HUES6 (cell line): ENCODE data around the gene NCKAP5.

Experiments
- H3K27ac ChIP-seq: 2 replicates; pipeline ENCODE4 v1.7.0; 2013; ENCODE audit warnings: low read depth, mild to moderate bottlenecking, low read length, inconsistent platforms
- H3K27me3 ChIP-seq: 2 replicates; pipeline ENCODE4 v1.6.1; 2013; ENCODE audit warnings: low read length; ENCODE audit not compliant: control insufficient read depth, insufficient read depth
- H3K36me3 ChIP-seq: 2 replicates; pipeline ENCODE4 v1.6.1; 2013; ENCODE audit warnings: low read length; ENCODE audit not compliant: control insufficient read depth, insufficient read depth
- H3K4me1 ChIP-seq: 2 replicates; pipeline ENCODE4 v1.6.1; 2013; ENCODE audit warnings: low read length; ENCODE audit not compliant: control insufficient read depth, insufficient read depth
- H3K4me3 ChIP-seq: 2 replicates; pipeline ENCODE4 v1.5.1; 2013; ENCODE audit warnings: low read depth, low read length
- H3K9ac ChIP-seq: one replicate; pipeline ENCODE4 v1.6.1; 2013; ENCODE audit warnings: mild to moderate bottlenecking, low read length
- H3K9me3 ChIP-seq: 2 replicates; pipeline ENCODE4 v1.6.1; 2013; ENCODE audit warnings: low read depth, low read length; ENCODE audit not compliant: control insufficient read depth, insufficient read depth

NCKAP5 gene

GRCh38 chr2:133054297-133054696, 514.0 kb downstream of the NCKAP5 start:
- H3K27ac ChIP-seq = no peak overlapping the region
- no peaks in the 10 kb centered on the region for H3K4me1 ChIP-seq
- H3K9ac ChIP-seq = no peak overlapping the region
- H3K9me3 ChIP-seq = no peaks in the 10 kb centered on the region
- no peak overlapping the region for H3K4me3 ChIP-seq
- no peaks in the 10 kb centered on the region for H3K27me3 ChIP-seq
- no peaks in the 10 kb centered on the region for H3K36me3 ChIP-seq

DNA sequence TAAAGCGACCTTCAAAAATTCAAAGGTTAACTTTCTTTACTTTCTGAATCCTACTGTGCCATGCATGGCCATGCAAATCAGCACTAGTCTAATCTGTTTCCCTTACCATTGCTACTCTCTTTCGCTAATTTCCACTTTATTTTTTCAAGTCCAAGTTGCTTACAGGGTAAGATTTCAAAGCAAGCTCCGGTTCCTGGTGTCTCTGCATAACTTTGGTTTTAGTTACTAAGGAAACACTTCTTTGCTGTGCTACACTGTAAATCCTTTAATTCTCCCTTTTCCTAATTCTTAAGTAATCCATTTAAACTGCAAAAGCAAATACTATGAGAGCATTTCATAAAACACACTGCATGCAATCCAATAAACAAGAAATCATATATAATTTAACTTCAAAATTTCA, 514.7 kb downstream of the NCKAP5 start:
- H3K9me3 ChIP-seq = no peaks in the 10 kb centered on the region
- H3K4me3 ChIP-seq = no peak overlapping the region
- no peaks in the 10 kb centered on the region for H3K27me3 ChIP-seq
- no peak overlapping the region for H3K9ac ChIP-seq
- H3K27ac ChIP-seq = no peak overlapping the region
- no peaks in the 10 kb centered on the region for H3K36me3 ChIP-seq
- H3K4me1 ChIP-seq = no peaks in the 10 kb centered on the region

- H3K27ac ChIP-seq = no peak overlapping the region
- H3K27me3 ChIP-seq = no peaks in the 10 kb centered on the region
- no peaks in the 10 kb centered on the region for H3K36me3 ChIP-seq
- H3K4me1 ChIP-seq = no peaks in the 10 kb centered on the region
- H3K9ac ChIP-seq = no peak overlapping the region
- no peak overlapping the region for H3K4me3 ChIP-seq
- no peaks in the 10 kb centered on the region for H3K9me3 ChIP-seq
These were observed 522.5 kb downstream of the NCKAP5 start for GRCh38 chr2:133045787-133046186.

GRCh38 chr2:133044556-133044955, 523.7 kb downstream of the NCKAP5 start:
- Histone ChIP-seq H3K9me3 (no peaks in the 10 kb centered on the region), H3K27me3 (no peaks in the 10 kb centered on the region), H3K36me3 (no peaks in the 10 kb centered on the region), H3K4me1 (no peaks in the 10 kb centered on the region), H3K27ac (no peak overlapping the region), H3K4me3 (no peak overlapping the region), H3K9ac (no peak overlapping the region)

DNA sequence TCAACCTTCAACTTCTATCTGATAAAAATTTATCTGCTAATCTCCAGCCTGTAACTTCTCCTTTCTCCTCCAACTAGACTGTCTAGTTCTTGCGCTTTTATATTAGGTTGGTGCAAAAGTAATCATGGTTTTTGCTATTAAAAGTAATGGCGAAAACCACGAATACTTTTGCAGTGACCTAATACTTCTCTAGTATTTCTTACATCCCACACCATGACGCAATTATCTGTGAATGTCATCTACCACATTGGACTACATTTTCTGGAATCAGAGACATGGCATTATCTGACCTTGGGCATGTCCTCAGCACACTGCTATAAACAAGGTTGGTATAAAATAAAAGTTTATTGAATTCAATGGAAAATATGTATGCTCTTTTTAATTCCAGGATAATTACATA, 528.1 kb downstream of the NCKAP5 start:
- no peaks in the 10 kb centered on the region for H3K4me1 ChIP-seq
- H3K27ac ChIP-seq = no peak overlapping the region
- H3K9me3 ChIP-seq = 0 out of 2 replicates have a peak, but pooled peaks cover 3% of the 10 kb centered on the region
- no peaks in the 10 kb centered on the region for H3K27me3 ChIP-seq
- H3K36me3 ChIP-seq = no peaks in the 10 kb centered on the region
- H3K4me3 ChIP-seq = no peak overlapping the region
- H3K9ac ChIP-seq = no peak overlapping the region

GRCh38 chr2:133039531-133039930, 528.7 kb downstream of the NCKAP5 start:
- Histone ChIP-seq H3K9ac (no peak overlapping the region), H3K4me3 (no peak overlapping the region), H3K9me3 (0 out of 2 replicates have a peak, but pooled peaks cover 3% of the 10 kb centered on the region), H3K27me3 (no peaks in the 10 kb centered on the region), H3K4me1 (no peaks in the 10 kb centered on the region), H3K36me3 (no peaks in the 10 kb centered on the region), H3K27ac (no peak overlapping the region)

GRCh38 chr2:133026536-133027177, 541.6 kb downstream of the NCKAP5 start:
- no peaks in the 10 kb centered on the region for H3K27me3 ChIP-seq
- no peak overlapping the region for H3K27ac ChIP-seq
- H3K4me1 ChIP-seq = peaks cover 7% of the 10 kb centered on the region; the same call in 1 of the 2 replicates
- H3K4me3 ChIP-seq = no peak overlapping the region
- no peak overlapping the region for H3K9ac ChIP-seq
- no peaks in the 10 kb centered on the region for H3K9me3 ChIP-seq
- H3K36me3 ChIP-seq = no peaks in the 10 kb centered on the region

- Histone ChIP-seq H3K4me3 (no peak overlapping the region), H3K4me1 (peaks cover 7% of the 10 kb centered on the region; the same call in 1 of the 2 replicates), H3K27ac (no peak overlapping the region), H3K27me3 (no peaks in the 10 kb centered on the region), H3K9ac (no peak overlapping the region), H3K36me3 (no peaks in the 10 kb centered on the region), H3K9me3 (no peaks in the 10 kb centered on the region)
These were observed 543.3 kb downstream of the NCKAP5 start for GRCh38 chr2:133025004-133025403.

GRCh38 chr2:133012847-133013734, 555.2 kb downstream of the NCKAP5 start:
- Histone ChIP-seq H3K4me3 (no peak overlapping the region), H3K27ac (no peak overlapping the region), H3K9ac (no peak overlapping the region), H3K9me3 (no peaks in the 10 kb centered on the region), H3K27me3 (no peaks in the 10 kb centered on the region), H3K36me3 (no peaks in the 10 kb centered on the region), H3K4me1 (no peaks in the 10 kb centered on the region)

DNA sequence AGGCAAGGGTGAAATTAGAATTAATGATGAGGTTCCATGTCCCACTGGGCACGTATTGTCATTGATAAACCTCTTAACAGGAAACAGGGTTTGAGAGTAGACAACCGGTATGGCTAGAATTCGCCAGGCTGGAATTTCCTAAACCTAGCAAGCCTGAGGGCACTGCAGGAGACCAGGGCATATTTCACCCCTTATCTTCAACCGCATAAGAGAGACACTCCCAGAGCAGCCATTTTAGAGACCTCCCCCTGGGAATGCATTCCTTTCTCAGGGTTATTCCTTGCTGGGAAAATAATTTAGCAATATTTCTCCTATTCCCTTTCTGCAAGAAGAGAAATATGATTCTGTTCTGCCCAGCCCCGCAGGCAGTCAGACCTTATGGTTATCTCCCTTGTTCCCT, 563.6 kb downstream of the NCKAP5 start:
- Histone ChIP-seq H3K27ac (no peak overlapping the region), H3K9me3 (peaks cover 29% of the 10 kb centered on the region), H3K27me3 (no peaks in the 10 kb centered on the region), H3K36me3 (no peaks in the 10 kb centered on the region), H3K4me3 (no peak overlapping the region), H3K4me1 (no peaks in the 10 kb centered on the region), H3K9ac (no peak overlapping the region)

GRCh38 chr2:132999421-132999820, 568.8 kb downstream of the NCKAP5 start:
- H3K9me3 ChIP-seq = peaks cover 20% of the 10 kb centered on the region
- no peaks in the 10 kb centered on the region for H3K36me3 ChIP-seq
- no peaks in the 10 kb centered on the region for H3K4me1 ChIP-seq
- no peak overlapping the region for H3K4me3 ChIP-seq
- H3K9ac ChIP-seq = no peak overlapping the region
- H3K27me3 ChIP-seq = no peaks in the 10 kb centered on the region
- H3K27ac ChIP-seq = no peak overlapping the region
